Activated naive CD4-positive, alpha-beta T cell treated with anti-CD3 and anti-CD28 coated beads, Interleukin-2, amount 50 U/mL, for 24 hours (primary cell): ENCODE data around the gene ADAT3.

Experiments used
- H3K27ac Mint-ChIP-seq: one replicate; pipeline ENCODE4 v1.8.0; 2021; ENCODE audit warnings: mild to moderate bottlenecking, mixed read lengths
- H3K27me3 Mint-ChIP-seq: one replicate; pipeline ENCODE4 v1.8.0; 2021; ENCODE audit warnings: mixed read lengths
- H3K36me3 Mint-ChIP-seq: one replicate; pipeline ENCODE4 v1.8.0; 2021; ENCODE audit warnings: mixed read lengths
- H3K4me1 Mint-ChIP-seq: one replicate; pipeline ENCODE4 v1.8.0; 2021; ENCODE audit warnings: mixed read lengths
- H3K4me3 Mint-ChIP-seq: one replicate; pipeline ENCODE4 v1.8.0; 2021; ENCODE audit warnings: mild to moderate bottlenecking, mixed read lengths
- H3K9me3 Mint-ChIP-seq: one replicate; pipeline ENCODE4 v1.8.0; 2021; ENCODE audit warnings: mixed read lengths

The ADAT3 gene

DNA sequence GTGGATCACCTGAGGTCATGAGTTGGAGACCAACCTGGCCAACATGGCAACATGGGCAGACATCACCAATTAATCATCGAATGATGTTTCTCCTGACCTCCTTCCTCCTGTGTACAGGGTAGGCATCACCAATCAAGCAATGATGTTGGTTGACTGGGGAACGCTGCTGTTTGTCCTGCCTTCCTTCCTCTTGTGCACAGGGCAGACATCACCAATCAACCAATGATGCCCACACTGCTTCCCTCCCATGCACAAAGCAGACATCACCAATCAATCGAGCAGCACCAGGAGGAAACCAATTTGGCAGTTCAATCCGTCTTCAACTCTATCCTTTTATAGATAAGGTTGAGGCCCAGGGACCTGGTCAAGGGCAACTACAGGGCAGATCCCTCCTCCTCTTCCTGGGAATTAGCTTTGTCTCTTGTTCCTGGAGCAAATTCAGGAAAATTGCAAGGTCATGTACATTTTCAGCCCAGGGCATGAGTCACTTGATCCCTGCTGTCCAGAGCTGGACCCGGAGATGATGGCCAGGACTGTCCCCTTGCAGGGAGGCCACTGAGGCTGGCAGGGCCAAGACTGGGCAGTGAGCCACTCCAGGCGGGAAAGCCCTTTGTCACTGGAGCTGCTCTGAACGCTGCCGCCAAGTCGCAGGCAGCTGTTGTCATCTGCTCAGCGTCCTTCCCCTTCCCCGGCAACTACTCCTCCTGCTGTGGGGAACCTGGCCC is 30.4 kb downstream of the ADAT3 start:
- no peak overlapping the region for H3K27ac Mint-ChIP-seq
- H3K27me3 Mint-ChIP-seq, result no peaks in the 10 kb centered on the region
- peaks cover 22% of the 10 kb centered on the region for H3K4me1 Mint-ChIP-seq
- no peak overlapping the region for H3K4me3 Mint-ChIP-seq
- no peaks in the 10 kb centered on the region for H3K36me3 Mint-ChIP-seq
- no peaks in the 10 kb centered on the region for H3K9me3 Mint-ChIP-seq

DNA sequence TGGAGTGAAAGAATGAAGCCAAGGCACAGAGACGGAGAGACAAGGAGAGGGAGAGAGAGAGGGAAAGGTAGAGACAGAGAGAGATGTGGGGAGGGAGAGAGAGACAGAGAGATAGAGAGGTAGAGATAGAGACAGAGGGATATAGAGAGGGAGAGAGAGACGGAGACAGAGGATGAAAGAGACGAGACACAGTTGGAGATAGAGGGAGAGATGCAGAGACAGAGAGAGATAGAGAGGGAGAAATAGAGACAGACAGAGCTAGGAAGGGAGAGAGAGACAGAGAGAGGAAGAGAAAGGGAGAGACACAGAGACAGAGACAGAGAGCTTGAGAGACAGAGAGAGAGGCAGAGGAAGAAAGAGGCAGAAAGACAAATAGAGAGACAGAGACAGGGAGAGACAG is 31.2 kb downstream of the ADAT3 start:
- H3K27me3 Mint-ChIP-seq, result no peaks in the 10 kb centered on the region
- no peaks in the 10 kb centered on the region for H3K9me3 Mint-ChIP-seq
- H3K36me3 Mint-ChIP-seq, result no peaks in the 10 kb centered on the region
- H3K4me1 Mint-ChIP-seq, result peaks cover 22% of the 10 kb centered on the region
- no peak overlapping the region for H3K4me3 Mint-ChIP-seq
- H3K27ac Mint-ChIP-seq, result no peak overlapping the region

DNA sequence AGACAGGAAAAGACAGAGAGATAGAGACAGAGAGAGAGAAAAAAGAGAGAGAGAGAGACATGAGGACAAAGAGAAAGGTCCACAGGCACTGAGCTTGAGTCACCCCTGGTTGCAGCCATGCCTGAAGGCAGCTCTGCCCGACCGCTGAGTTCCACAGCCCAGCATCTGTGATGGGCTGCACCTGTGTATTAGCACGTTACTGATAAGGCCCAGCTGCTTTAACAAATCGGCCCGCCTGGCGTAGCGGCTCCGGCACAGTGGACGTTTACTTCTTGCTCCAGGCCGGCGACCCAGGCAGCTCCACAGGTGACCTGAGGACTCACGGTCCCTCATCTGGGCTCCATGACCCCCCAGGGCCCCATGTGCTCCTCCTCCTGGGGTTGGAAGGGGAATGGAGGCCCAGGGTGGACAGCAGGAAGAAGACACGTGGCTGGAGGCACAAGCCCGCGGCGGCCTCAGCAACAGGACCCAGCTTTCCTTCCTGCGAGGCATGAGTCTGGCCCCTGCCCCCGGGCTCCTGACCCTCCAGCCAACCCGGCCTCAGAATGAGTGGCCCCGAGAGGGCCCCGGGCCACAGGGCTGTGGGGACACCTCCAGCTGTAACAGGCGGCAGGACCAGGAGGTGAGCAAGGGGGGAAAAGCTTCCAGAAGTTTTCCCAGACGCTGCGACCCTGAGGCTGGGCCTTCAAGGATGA is 31.9 kb downstream of the ADAT3 start:
- Mint-ChIP-seq H3K4me1 (peaks cover 22% of the 10 kb centered on the region), H3K4me3 (no peak overlapping the region), H3K27ac (no peak overlapping the region), H3K27me3 (no peaks in the 10 kb centered on the region), H3K36me3 (no peaks in the 10 kb centered on the region), H3K9me3 (no peaks in the 10 kb centered on the region)

DNA sequence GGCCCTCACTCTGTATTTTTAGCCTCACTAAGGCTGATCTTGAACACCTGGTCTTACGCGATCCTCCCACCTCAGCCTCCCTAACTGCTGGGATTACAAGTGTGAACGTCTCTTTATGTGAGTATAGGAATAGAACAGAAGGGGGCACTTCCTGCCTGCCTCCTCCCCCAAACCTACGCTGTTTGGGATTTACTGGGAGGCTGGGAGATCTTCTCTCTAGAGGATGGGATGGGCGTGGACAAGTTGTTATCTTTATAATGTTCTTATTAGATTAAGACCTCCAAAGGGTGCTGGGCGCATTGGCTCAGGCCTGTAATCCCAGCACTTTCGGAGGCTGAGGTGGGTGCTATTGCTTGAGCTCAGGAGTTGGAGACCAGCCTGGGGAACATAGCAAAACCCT is 32.9 kb downstream of the ADAT3 start:
- Mint-ChIP-seq H3K36me3 (no peaks in the 10 kb centered on the region), H3K4me1 (peaks cover 27% of the 10 kb centered on the region), H3K27me3 (no peaks in the 10 kb centered on the region), H3K4me3 (no peak overlapping the region), H3K27ac (peak overlapping the region; percentile 72), H3K9me3 (no peaks in the 10 kb centered on the region)

DNA sequence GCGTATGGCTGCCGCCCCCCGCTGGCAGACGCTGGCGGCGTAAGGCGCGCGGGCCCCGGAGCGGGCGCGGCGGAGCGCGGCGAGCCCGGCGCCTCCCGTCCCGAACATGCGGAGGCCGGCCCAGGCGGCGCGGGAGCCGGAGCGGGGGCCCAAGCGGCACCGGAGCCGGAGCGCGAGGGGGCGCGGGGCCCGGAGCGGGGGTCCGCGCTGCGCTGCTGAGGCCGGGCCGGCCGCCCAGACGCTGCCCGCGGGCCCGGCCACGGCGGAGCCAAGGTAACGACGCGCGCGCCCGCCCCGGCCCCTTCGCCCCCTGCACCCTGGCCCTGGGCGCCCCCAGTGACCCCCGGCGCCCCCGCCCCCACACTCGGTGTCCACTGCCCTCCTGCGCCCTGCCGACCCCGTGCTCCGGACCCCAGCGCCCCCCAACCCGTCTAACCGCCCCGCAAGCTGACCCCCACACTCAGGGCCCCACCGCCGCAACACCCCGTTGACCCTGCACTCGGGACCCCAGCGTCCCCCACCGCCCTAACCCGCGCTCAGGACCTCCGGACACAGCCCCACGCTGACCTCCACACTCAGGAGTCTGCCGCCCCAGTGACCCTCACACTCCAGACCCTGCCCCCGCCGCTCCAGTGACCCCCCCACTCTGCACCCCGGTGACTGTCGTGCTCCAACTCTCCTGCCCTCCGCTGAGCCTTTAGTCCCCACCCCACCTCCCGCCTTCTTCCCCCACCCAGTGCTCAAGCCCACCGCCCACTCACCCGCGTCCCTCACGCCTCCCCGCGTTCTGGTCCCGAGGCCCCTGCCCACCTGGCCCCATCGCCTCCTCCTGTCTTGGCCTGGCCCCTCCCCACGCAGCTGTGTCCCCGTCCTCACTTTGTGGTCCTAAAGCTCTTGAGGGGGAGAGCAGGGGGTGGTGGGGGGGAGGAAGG is 36.2 kb downstream of the ADAT3 start, which contains the start of gene CSNK1G2:
Gene CSNK1G2 (plus strand): TSS at position 27 of the 932 bp plus-strand sequence. CDS start 28,601 bp downstream, outside the sequence.
- Mint-ChIP-seq H3K36me3 (no peaks in the 10 kb centered on the region), H3K9me3 (no peaks in the 10 kb centered on the region), H3K27ac (peak within 1 kb of the TSS; percentile 95), H3K27me3 (no peaks in the 10 kb centered on the region), H3K4me3 (peak within 1 kb of the TSS; percentile 91), H3K4me1 (peaks cover 38% of the 10 kb centered on the region)

DNA sequence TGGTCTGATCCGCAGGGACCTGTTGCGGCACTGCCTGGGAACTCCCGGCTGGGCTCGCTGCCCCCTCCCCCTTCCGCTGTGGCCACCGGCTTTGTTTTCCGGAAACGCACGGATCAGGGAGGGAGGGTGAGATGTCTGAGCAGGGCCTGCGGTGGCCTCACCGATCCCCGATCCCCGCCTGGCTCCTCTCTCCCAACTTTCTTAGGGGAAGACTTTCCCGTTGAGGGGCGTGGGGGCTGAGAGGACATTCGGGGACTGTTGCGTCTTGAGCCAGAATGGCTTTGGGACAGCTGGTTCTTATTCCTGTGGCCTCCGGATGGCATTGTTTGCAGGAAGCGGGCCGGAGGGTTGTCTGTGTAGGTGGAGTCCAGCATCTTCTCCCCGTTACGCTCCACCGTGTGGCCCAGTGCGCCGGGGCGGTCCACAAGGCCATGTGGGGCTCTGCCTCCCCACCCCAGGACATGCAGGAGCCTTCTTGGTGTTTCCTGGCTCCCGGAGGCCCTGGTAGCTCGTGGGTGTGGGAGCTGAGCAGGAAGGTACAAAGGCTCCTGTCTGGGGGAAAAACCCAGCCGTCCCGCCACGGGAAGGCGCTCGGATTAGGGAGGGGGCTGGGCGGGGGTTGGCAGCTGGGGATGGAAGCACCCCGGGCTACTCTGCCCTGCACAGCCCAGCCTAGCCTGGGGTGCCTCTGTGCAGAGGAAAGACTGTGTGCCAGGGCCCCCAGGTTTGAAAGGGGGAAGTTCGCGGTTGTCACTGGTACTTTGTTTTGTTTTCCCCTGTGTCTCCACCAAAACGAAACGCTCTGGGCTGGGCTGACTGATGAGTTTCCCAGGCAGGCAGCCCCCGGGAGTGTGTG is 37.1 kb downstream of the ADAT3 start:
- peaks cover 34% of the 10 kb centered on the region for H3K4me1 Mint-ChIP-seq
- peak overlapping the region; percentile 94 for H3K27ac Mint-ChIP-seq
- H3K9me3 Mint-ChIP-seq, result no peaks in the 10 kb centered on the region
- no peaks in the 10 kb centered on the region for H3K27me3 Mint-ChIP-seq
- H3K4me3 Mint-ChIP-seq, result peak overlapping the region; percentile 91
- no peaks in the 10 kb centered on the region for H3K36me3 Mint-ChIP-seq

DNA sequence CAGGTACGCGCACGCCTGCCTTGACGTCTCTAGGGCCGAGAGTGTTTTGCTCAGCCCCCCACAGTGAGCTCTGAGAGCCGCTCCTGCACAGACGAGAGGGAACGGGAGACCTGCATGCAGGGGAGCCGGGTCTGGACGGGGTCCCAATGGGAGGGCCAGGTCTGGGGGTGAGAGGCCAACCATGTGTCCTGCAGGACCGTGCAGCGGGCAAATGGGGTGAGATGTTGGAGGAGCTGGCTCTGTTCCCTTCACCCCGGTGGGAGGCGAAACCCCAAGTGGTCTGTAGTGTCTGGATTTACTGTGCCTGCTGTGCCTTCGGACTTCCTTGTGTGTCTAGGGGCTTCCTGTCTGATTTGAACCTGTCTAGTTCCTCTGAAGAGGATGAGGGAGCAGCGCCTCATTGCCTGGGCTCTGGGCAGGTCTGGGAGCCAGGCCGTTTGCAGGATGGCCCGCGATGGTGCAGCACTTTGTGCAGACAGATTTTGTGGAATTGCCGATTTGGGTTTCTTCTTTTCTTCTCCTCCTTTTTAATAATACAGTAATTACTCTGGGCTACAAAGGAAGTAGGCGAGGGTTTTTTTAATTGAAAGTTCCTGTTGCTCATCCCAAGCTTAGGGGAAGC is 37.8 kb downstream of the ADAT3 start:
- H3K4me1 Mint-ChIP-seq, result peaks cover 34% of the 10 kb centered on the region
- H3K9me3 Mint-ChIP-seq, result no peaks in the 10 kb centered on the region
- H3K27me3 Mint-ChIP-seq, result no peaks in the 10 kb centered on the region
- peak overlapping the region; percentile 94 for H3K27ac Mint-ChIP-seq
- H3K4me3 Mint-ChIP-seq, result peak overlapping the region; percentile 91
- H3K36me3 Mint-ChIP-seq, result no peaks in the 10 kb centered on the region

DNA sequence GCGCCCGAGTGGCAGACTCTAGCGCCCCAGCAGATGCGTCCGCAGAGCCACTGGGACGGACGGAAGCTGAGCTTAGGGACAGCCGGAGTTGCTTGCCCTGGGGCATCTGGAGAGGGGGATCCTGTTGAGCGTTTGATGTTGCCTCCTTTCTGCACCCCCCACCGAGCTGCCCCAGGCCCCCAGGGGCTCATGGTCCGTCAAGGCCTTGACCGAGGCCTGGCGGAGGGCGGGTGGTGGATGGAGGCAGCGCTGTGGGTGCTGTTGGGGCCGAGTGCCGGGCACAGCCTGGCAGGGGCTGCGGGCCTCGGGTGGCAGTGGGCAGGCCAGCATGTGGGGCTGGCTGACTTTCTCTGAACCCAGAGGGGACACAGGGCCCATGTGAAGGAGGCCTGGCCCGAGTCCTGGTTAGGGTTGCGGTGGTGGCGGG is 38.5 kb downstream of the ADAT3 start:
- H3K4me3 Mint-ChIP-seq, result peak overlapping the region; percentile 91
- peaks cover 38% of the 10 kb centered on the region for H3K4me1 Mint-ChIP-seq
- H3K27ac Mint-ChIP-seq, result peak overlapping the region; percentile 68
- no peaks in the 10 kb centered on the region for H3K9me3 Mint-ChIP-seq
- H3K27me3 Mint-ChIP-seq, result no peaks in the 10 kb centered on the region
- no peaks in the 10 kb centered on the region for H3K36me3 Mint-ChIP-seq

DNA sequence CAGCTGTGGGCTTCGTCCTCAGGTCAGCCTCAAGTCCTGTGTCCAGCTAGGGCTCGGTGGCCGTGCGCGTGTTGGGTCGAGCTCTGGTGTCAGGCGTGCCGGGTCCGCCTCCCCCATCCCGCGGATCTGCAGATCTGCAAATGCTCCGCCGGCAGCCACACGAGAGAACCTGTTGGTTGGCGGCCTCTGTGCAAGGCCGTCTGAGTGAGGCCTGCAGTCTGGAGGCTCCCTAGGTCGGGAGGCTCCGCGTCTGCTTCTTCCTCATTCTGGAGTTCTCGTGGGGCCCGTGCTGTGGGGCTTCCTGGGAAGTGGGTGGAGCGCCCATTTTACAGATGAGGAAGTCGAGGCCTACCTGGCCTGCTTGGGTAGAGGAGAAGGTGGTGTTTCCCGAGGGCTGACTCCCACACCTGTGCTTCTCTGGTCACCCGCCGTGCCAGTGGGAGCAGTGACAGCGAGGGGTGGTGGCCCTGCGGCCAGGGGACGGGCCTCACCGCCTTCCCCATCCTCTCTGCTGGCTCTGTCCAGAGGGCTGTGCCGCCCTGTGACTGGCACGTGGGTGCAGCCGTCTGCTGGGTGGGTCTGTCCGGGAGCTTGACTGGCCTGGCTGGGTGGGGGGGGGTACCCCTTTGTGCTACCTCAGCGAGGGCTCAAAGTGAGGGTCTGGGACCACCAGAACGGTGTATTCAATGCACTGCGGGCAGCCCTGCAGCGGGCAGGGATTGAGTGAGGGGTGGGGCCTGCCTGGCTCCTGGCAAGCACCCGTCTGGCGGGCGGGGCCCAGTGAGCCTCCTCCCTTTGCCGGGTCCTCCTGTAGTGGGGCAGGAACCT is 39.1 kb downstream of the ADAT3 start:
- no peak overlapping the region for H3K27ac Mint-ChIP-seq
- no peaks in the 10 kb centered on the region for H3K9me3 Mint-ChIP-seq
- no peaks in the 10 kb centered on the region for H3K27me3 Mint-ChIP-seq
- peak overlapping the region; percentile 52 for H3K4me3 Mint-ChIP-seq
- peaks cover 44% of the 10 kb centered on the region for H3K4me1 Mint-ChIP-seq
- H3K36me3 Mint-ChIP-seq, result no peaks in the 10 kb centered on the region

DNA sequence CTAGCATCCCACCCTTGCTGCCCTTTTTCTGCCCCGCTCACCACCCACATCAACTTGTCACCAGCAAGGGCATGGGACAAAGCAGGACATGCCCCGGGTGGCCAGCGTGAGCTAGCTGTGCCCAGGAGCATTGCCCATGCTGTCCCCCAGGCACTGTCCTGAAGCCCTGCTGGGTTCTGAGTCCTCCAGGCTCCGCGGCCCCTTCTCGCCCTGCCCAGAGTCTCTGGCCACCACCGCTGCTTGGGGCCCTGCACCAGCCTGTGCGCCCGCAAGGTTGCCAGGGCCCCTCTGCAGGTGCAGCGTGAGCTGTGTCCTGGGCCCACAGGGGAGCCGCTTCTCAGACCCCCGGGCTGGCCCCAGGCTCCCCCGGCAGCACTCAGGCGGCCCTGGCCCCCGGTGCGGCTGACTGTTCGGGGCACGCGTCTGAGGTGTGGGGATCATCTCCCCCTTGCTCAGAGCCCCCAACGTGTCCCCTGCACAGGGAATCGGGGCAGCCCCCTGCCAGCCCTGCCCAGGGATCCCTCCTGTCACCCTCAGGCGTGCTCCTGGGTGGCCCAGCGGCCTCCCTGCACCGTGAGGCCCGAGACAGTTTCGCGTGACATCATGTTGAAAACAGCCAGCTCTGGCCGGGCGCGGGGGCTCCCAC is 39.8 kb downstream of the ADAT3 start:
- no peak overlapping the region for H3K27ac Mint-ChIP-seq
- no peaks in the 10 kb centered on the region for H3K27me3 Mint-ChIP-seq
- no peaks in the 10 kb centered on the region for H3K9me3 Mint-ChIP-seq
- peaks cover 40% of the 10 kb centered on the region for H3K4me1 Mint-ChIP-seq
- H3K4me3 Mint-ChIP-seq, result no peak overlapping the region
- H3K36me3 Mint-ChIP-seq, result no peaks in the 10 kb centered on the region

DNA sequence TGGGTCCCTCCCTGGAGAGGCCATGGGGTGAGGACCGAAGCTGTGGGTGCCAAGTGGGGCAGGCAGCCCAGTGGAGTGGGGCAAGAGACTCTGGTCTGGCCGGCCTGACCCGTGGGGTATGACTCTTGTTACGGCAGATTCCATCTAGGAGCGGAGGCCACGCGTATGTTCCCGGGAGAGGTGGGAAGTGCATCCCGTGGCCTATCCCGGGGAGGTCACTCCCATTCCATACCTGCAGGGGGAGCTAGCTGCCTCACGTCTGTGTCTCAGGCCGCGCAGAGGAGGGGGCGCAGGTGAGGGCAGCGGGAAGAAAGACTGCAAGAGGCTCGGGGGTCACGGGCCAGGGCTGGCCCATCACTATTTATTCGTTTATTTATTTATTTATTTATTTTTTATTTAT is 40.7 kb downstream of the ADAT3 start:
- Mint-ChIP-seq H3K4me3 (no peak overlapping the region), H3K27ac (peak overlapping the region; percentile 8)

DNA sequence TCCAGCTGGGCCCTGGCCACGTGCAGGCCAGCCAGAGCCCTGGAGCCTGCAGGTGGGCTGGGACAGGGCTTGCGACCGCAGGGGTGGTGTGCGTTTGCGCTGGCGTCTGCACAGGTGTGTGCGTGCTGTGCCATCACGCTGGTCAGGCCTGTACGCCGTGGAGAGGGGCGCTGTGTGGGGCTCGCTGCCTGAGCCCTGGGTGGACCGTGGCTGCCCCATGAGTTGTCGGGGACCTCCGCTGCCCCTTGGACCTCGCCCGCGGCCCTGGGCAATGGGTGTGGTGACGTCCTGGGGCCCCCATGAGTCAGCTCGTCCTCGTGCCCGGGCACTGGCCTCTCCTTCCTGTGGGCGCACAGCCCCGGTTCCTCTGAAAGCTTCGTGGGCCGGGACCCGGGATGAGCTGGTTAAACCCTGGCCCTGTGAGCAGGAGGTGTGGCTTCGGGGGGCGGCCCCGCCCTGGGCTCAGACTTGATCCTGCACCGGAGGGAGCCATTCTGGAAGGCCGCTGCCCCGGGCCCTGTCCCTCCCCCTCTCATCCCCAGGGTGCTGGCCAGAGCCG is 42.5 kb downstream of the ADAT3 start:
- Mint-ChIP-seq H3K4me3 (no peak overlapping the region), H3K4me1 (peaks cover 38% of the 10 kb centered on the region), H3K9me3 (no peaks in the 10 kb centered on the region), H3K27me3 (no peaks in the 10 kb centered on the region), H3K27ac (no peak overlapping the region), H3K36me3 (no peaks in the 10 kb centered on the region)

More for the DNA sequence above, 40.7 kb downstream of the ADAT3 start:
- no peaks in the 10 kb centered on the region for H3K27me3 Mint-ChIP-seq
- no peaks in the 10 kb centered on the region for H3K9me3 Mint-ChIP-seq
- no peaks in the 10 kb centered on the region for H3K36me3 Mint-ChIP-seq
- peaks cover 36% of the 10 kb centered on the region for H3K4me1 Mint-ChIP-seq
